DLD1 (cell line): ENCODE measurements around the gene SLC39A13.
"Not testable (repeated sequence)": the region's sequence is repeated elsewhere in the genome, so short reads cannot be mapped to it uniquely, and the experiment has no call there.

Source experiments
- in situ Hi-C: cut with HindIII; loops from 2 replicates; pipeline ENCODE4 v1.10.0; 2017; ENCODE audit warnings: low sequenced_read_pairs

SLC39A13 gene

GRCh38 chr11:47449541-47449940 lies 41.2 kb downstream of the SLC39A13 start:
- in situ Hi-C loops, result no loop called here

DNA sequence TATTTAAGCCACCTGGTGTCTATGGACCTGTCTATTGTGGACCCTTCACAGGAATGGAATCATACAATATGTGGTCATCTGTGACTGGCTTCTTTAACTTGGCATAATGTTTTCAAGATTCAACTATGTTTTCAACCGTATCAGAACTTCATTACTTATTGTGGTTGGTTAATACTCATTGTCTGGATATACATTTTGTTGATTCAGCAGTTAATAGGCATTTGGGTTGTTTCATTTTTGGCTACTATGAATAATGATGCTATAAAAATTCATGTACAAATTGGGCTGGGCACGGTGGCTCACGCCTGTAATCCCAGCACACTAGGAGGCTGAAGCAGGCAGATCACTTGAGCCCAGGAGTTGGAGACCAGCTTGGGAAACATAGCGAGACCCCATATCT lies 43.0 kb downstream of the SLC39A13 start:
- in situ Hi-C loops, result no loop called here

DNA sequence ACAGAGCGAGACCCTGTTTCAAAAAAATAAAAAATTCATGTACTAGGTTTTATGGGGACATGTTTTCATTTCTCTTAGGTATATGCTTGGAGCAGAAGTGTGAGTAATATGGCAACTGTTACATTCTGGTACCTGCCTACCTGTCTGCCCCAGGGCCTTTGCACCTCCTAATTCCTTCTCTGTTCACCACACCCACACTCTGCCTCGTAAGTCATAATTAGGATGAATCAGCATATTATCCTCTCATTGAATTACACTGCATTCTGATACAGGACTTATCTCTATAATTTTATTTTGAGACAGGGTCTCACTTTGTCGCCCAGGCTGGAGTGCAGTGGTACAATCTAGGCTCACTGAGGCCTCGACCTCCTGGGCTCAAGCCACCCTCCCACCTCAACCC lies 43.6 kb downstream of the SLC39A13 start:
- in situ Hi-C loops, result no loop called here

GRCh38 chr11:47453365-47453764 lies 45.0 kb downstream of the SLC39A13 start:
- in situ Hi-C loops, result no loop called here

- in situ Hi-C loops, result not testable (repeated sequence)
Observed at GRCh38 chr11:47454258-47454671, 45.9 kb downstream of the SLC39A13 start.

GRCh38 chr11:47460571-47461235 lies 52.3 kb downstream of the SLC39A13 start:
- in situ Hi-C loops, result no loop called here

GRCh38 chr11:47461876-47462275 lies 53.5 kb downstream of the SLC39A13 start:
- in situ Hi-C loops, result no loop called here

- in situ Hi-C loops, result no loop called here
Observed at GRCh38 chr11:47464483-47464882, 56.1 kb downstream of the SLC39A13 start.
